GM12878 (cell line): ENCODE measurements around the gene CDH4. TPM values are rescaled to one million over a fixed set of nuclear protein-coding genes. Genes with fewer than 3 reads are reported as not detected.

ENCODE experiments used
- ATAC-seq: fragments of 200-7000 bp; cut with Tn5 transposase; 3 replicates; pipeline ENCODE4 v1.9.1; 2020; ENCODE audit warnings: mild to moderate bottlenecking, moderate library complexity
- BruUV-seq: library from RNA; stranded (reverse); fragments of 400-500 nt; replicated peaks from 2 replicates; lab custom pipeline; 2021; lab: Mats Ljungman, UMichigan
- CTCF ChIA-PET: fragments of 300-600 bp; sonication (Branson Sonifier 250); formaldehyde crosslinking; extraction: SDS; loops from one replicate; lab custom pipeline; 2021; ENCODE audit warnings: inconsistent platforms; lab: Yijun Ruan, JAX
- POLR2A ChIA-PET: fragments of 350-600 bp; formaldehyde crosslinking; extraction: SDS; loops from one replicate; lab custom pipeline; 2021; ENCODE audit warnings: inconsistent platforms; lab: Charles Lee
- RAD21 ChIA-PET: fragments of 300-600 bp; sonication (Branson Sonifier 250); formaldehyde crosslinking; loops from one replicate; lab custom pipeline; 2023; ENCODE audit warnings: antibody characterized with exemption; ENCODE audit not compliant: unreplicated experiment; lab: Charles Lee
- SMC1A ChIA-PET: fragments of 300-600 bp; sonication (Branson Sonifier 250); formaldehyde crosslinking; loops from one replicate; lab custom pipeline; 2023; ENCODE audit not compliant: unreplicated experiment, uncharacterized antibody; lab: Charles Lee
- DNase-seq: peaks from one replicate; pipeline ENCODE4 v3.0.0-alpha.2; 2011; ENCODE audit warnings: low read depth, low spot score
- FAIRE-seq: peaks from 3 replicates; lab custom pipeline; 2011; peaks lifted over from hg19 to GRCh38; lab: Jason Lieb, UNC
- H2AFZ ChIP-seq: 2 replicates; pipeline ENCODE4 v1.6.0; 2011; ENCODE audit warnings: low read depth, low read length, control low read depth; ENCODE audit not compliant: control insufficient read depth
- H3K27ac ChIP-seq: 2 replicates; pipeline ENCODE4 v1.5.1; 2011; ENCODE audit warnings: control low read depth; ENCODE audit not compliant: control insufficient read depth, insufficient read depth
- H3K27me3 ChIP-seq, 2 experiments: replicated peaks in 1 of 2; 2 replicates each; pipeline versions ENCODE4 v1.6.0 to v1.6.1; 2011; ENCODE audit warnings: low read length in 1 of 2; ENCODE audit not compliant: control insufficient read depth in 2 of 2, insufficient read depth in 2 of 2
- H3K36me3 ChIP-seq, 2 experiments: 2 replicates each; pipeline ENCODE4 v1.5.1; 2011; ENCODE audit warnings: low read length in 1 of 2; ENCODE audit not compliant: control insufficient read depth in 2 of 2, insufficient read depth in 2 of 2
- H3K4me1 ChIP-seq: 2 replicates; pipeline ENCODE4 v1.6.1; 2011; ENCODE audit warnings: mild to moderate bottlenecking, low read length, moderate library complexity, mixed read lengths; ENCODE audit not compliant: control insufficient read depth, insufficient read depth
- H3K4me2 ChIP-seq: 2 replicates; pipeline ENCODE4 v1.6.0; 2011; ENCODE audit warnings: control low read depth; ENCODE audit not compliant: control insufficient read depth, insufficient read depth
- H3K4me3 ChIP-seq: fragments of 200-600 bp; sonication (generic); 2 replicates; pipeline ENCODE4 v1.5.1; 2016
- H3K79me2 ChIP-seq: 2 replicates; pipeline ENCODE4 v1.6.0; 2011; ENCODE audit warnings: low read length; ENCODE audit not compliant: control insufficient read depth, insufficient read depth
- H3K9ac ChIP-seq: 2 replicates; pipeline ENCODE4 v1.8.0; 2011; ENCODE audit warnings: low read length, control low read depth, mixed read lengths; ENCODE audit not compliant: control insufficient read depth, insufficient read depth
- H3K9me3 ChIP-seq: replicated peaks from 3 replicates; pipeline ENCODE4 v1.5.1; 2011; ENCODE audit warnings: mild to moderate bottlenecking, low read length; ENCODE audit not compliant: control insufficient read depth, insufficient read depth
- H4K20me1 ChIP-seq: 2 replicates; pipeline ENCODE4 v1.6.0; 2011; ENCODE audit not compliant: control insufficient read depth, insufficient read depth
- CBX5 ChIP-seq: sonication (generic); IDR thresholded peaks from 2 replicates; pipeline ENCODE4 v1.6.1; 2016; ENCODE audit warnings: low read depth, moderate library complexity, mild to moderate bottlenecking, inconsistent platforms
- CHD1 ChIP-seq: IDR thresholded peaks from 2 replicates; pipeline ENCODE4 v1.6.1; 2012; ENCODE audit warnings: low read depth, low read length, improper control_type of control experiment
- EGR1 ChIP-seq, 2 experiments: IDR thresholded peaks; 1 replicate in 1 of 2; 2 replicates in 1 of 2; pipeline ENCODE4 v1.6.1; 2011 to 2012; ENCODE audit warnings: low read depth in 2 of 2, low read length in 2 of 2, borderline replicate concordance in 1 of 2, mild to moderate bottlenecking in 1 of 2, moderate library complexity in 1 of 2
- HDGF ChIP-seq: fragments of 450-650 bp; IDR thresholded peaks from 2 replicates; pipeline ENCODE4 v1.6.1; 2016; ENCODE audit warnings: antibody characterized with exemption
- HSF1 ChIP-seq: fragments of 150-350 bp; IDR thresholded peaks from 2 replicates; pipeline ENCODE4 v1.6.1; 2014; ENCODE audit warnings: mild to moderate bottlenecking, low read depth, low read length
- KLF5 ChIP-seq: fragments of 450-650 bp; IDR thresholded peaks from 2 replicates; pipeline ENCODE4 v1.6.1; 2014; ENCODE audit warnings: mild to moderate bottlenecking; ENCODE audit not compliant: partially characterized antibody
- LARP7 ChIP-seq: fragments of 450-650 bp; IDR thresholded peaks from 2 replicates; pipeline ENCODE4 v1.6.1; 2017; ENCODE audit warnings: mild to moderate bottlenecking
- MAX ChIP-seq: IDR thresholded peaks from 2 replicates; pipeline ENCODE4 v1.6.1; 2012; ENCODE audit warnings: low read depth, low read length, improper control_type of control experiment
- MTA2 ChIP-seq: fragments of 450-650 bp; IDR thresholded peaks from 2 replicates; pipeline ENCODE4 v1.6.1; 2016; ENCODE audit warnings: low read depth, mild to moderate bottlenecking, moderate library complexity
- NFYA ChIP-seq: IDR thresholded peaks from 2 replicates; pipeline ENCODE4 v1.6.1; 2011; ENCODE audit warnings: low read depth, mild to moderate bottlenecking, low read length, improper control_type of control experiment, borderline replicate concordance
- RB1 ChIP-seq: fragments of 450-650 bp; formaldehyde crosslinking; IDR thresholded peaks from 2 replicates; pipeline ENCODE4 v1.6.1; 2017; ENCODE audit warnings: mild to moderate bottlenecking, borderline replicate concordance
- SIX5 ChIP-seq: IDR thresholded peaks from 2 replicates; pipeline ENCODE4 v1.6.1; 2011; ENCODE audit warnings: mild to moderate bottlenecking, low read depth, low read length, moderate library complexity; ENCODE audit not compliant: severe bottlenecking
- SRF ChIP-seq, 2 experiments: IDR thresholded peaks; 2 replicates each; pipeline ENCODE4 v1.6.1; 2011; ENCODE audit warnings: low read depth in 2 of 2, low read length in 2 of 2, mild to moderate bottlenecking in 1 of 2, moderate library complexity in 1 of 2
- SUZ12 ChIP-seq: fragments of 200-600 bp; sonication (generic); IDR thresholded peaks from one replicate; pipeline ENCODE4 v1.6.1; 2018; ENCODE audit warnings: antibody characterized with exemption, mild to moderate bottlenecking; ENCODE audit not compliant: unreplicated experiment
- TBL1XR1 ChIP-seq: IDR thresholded peaks from 2 replicates; pipeline ENCODE4 v1.6.1; 2012; ENCODE audit warnings: low read depth, low read length, improper control_type of control experiment
- WGBS: methylation state at CpG from one replicate; pipeline ENCODE4 v1.1.6; 2016; ENCODE audit warnings: low lambda C conversion rate; ENCODE audit not compliant: insufficient replicate concordance, insufficient coverage; ENCODE audit errors: missing lambda C conversion rate; 5-methylcytosine and 5-hydroxymethylcytosine counted together
- in situ Hi-C: fragments of 300-500 bp; cut with MboI; formaldehyde crosslinking; loops from 9 replicates; pipeline ENCODE4 v1.14.3; 2018; ENCODE audit warnings: mixed read lengths
- intact Hi-C: fragments of 100-400 bp; cut with micrococcal nuclease; formaldehyde crosslinking; loops from one replicate; pipeline ENCODE4 v1.14.2; 2022; ENCODE audit not compliant: unreplicated experiment
- polyA plus RNA-seq, 11 experiments: library from polyadenylated mRNA; depleted of rRNA in 4 of 11; unstranded in 6 of 11; stranded (reverse) in 5 of 11; fragments of >200 nt; fragmentation: Nextera tagmentation in 4 of 11; fragmentation: Illumina TruSeq in 1 of 11; extraction: Ambion mirVana in 4 of 11; extraction: Trizol in 1 of 11; gene quantifications; 1 replicate in 1 of 11; 2 replicates in 10 of 11; pipeline versions ENCODE4 v1.2.1 to v1.2.3, GENCODE V29; 2011 to 2016; ENCODE audit warnings: inconsistent platforms in 2 of 11, missing spikeins in 2 of 11, low read depth in 1 of 11
- total RNA-seq, 4 experiments: library from RNA; depleted of rRNA in 3 of 4; stranded (reverse); fragments of >200 nt in 3 of 4; fragmentation: Illumina TruSeq in 1 of 4; extraction: Trizol in 1 of 4; gene quantifications; 2 replicates each; pipeline versions ENCODE4 v1.2.1 to v1.2.3, GENCODE V29; 2013 to 2021
- TF ChIP-seq, protein P1 (sequence below): fragments of 450-650 bp; IDR thresholded peaks from 2 replicates; pipeline ENCODE4 v1.6.1; 2016; ENCODE audit warnings: mild to moderate bottlenecking, moderate library complexity, borderline replicate concordance
- TF ChIP-seq, protein P2 (sequence below): IDR thresholded peaks from 2 replicates; pipeline ENCODE4 v1.6.1; 2012; ENCODE audit warnings: mild to moderate bottlenecking, low read depth, low read length

The CDH4 gene
- total and polyA plus RNA-seq, 10 of the 15 experiments (the other 5 are each of a cell fraction or from before 2014, with no cell fraction given) = not detected

DNA sequence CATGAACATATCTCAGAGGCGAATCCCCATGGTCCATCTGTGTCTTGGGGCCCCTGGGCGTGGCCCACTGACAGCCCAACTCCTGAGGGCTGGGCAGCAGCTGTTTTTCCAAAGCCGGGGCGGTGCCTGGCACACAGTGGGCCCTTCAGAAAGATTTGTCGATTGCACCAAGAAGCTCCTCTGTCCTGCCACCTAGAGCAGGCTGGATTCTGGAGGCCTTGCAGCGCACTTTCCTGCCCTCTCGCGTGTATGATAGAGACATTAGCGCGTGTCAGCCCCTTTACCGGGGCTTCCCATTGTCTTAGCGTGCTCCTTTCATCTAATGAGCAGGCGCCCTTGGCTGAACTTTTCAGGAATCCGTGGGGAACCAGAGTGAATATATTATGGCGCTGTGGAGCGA is 45.4 kb downstream of the CDH4 start:
- Histone ChIP-seq H3K4me1 (no peaks in the 10 kb centered on the region), H3K4me3 (no peak overlapping the region), H4K20me1 (no peaks in the 10 kb centered on the region), H3K9me3 (no peaks in the 10 kb centered on the region; the same call in 2 of the 3 replicates), H3K9ac (no peak overlapping the region), H2AFZ (no peak overlapping the region), H3K27me3 (no peaks in the 10 kb centered on the region), H3K79me2 (no peaks in the 10 kb centered on the region), H3K27ac (no peak overlapping the region), H3K36me3 (no peaks in the 10 kb centered on the region), H3K4me2 (no peak overlapping the region)
- FAIRE-seq (no peak), DNase-seq (no peak), ATAC-seq (no peak)
- in situ Hi-C loops = no loop called here
- ChIA-PET CTCF (no interaction called here), SMC1A (no interaction called here), RAD21 (no interaction called here), POLR2A (no interaction called here)
- 68% methylated on average over 16 of the region's 16 CpGs for WGBS
- intact Hi-C loops = no loop called here
- no TSS peak for BruUV-seq
- TF ChIP-seq MAX = no peak
- no peak for TF ChIP-seq SIX5
- TF ChIP-seq CBX5 = no peak
- TF ChIP-seq HSF1 = no peak
- TF ChIP-seq KLF5 = no peak
- no peak for TF ChIP-seq RB1
- TF ChIP-seq TBL1XR1 = no peak
- TF ChIP-seq, protein P1, sequence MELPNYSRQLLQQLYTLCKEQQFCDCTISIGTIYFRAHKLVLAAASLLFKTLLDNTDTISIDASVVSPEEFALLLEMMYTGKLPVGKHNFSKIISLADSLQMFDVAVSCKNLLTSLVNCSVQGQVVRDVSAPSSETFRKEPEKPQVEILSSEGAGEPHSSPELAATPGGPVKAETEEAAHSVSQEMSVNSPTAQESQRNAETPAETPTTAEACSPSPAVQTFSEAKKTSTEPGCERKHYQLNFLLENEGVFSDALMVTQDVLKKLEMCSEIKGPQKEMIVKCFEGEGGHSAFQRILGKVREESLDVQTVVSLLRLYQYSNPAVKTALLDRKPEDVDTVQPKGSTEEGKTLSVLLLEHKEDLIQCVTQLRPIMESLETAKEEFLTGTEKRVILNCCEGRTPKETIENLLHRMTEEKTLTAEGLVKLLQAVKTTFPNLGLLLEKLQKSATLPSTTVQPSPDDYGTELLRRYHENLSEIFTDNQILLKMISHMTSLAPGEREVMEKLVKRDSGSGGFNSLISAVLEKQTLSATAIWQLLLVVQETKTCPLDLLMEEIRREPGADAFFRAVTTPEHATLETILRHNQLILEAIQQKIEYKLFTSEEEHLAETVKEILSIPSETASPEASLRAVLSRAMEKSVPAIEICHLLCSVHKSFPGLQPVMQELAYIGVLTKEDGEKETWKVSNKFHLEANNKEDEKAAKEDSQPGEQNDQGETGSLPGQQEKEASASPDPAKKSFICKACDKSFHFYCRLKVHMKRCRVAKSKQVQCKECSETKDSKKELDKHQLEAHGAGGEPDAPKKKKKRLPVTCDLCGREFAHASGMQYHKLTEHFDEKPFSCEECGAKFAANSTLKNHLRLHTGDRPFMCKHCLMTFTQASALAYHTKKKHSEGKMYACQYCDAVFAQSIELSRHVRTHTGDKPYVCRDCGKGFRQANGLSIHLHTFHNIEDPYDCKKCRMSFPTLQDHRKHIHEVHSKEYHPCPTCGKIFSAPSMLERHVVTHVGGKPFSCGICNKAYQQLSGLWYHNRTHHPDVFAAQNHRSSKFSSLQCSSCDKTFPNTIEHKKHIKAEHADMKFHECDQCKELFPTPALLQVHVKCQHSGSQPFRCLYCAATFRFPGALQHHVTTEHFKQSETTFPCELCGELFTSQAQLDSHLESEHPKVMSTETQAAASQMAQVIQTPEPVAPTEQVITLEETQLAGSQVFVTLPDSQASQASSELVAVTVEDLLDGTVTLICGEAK = no peak
- TF ChIP-seq, protein P2, sequence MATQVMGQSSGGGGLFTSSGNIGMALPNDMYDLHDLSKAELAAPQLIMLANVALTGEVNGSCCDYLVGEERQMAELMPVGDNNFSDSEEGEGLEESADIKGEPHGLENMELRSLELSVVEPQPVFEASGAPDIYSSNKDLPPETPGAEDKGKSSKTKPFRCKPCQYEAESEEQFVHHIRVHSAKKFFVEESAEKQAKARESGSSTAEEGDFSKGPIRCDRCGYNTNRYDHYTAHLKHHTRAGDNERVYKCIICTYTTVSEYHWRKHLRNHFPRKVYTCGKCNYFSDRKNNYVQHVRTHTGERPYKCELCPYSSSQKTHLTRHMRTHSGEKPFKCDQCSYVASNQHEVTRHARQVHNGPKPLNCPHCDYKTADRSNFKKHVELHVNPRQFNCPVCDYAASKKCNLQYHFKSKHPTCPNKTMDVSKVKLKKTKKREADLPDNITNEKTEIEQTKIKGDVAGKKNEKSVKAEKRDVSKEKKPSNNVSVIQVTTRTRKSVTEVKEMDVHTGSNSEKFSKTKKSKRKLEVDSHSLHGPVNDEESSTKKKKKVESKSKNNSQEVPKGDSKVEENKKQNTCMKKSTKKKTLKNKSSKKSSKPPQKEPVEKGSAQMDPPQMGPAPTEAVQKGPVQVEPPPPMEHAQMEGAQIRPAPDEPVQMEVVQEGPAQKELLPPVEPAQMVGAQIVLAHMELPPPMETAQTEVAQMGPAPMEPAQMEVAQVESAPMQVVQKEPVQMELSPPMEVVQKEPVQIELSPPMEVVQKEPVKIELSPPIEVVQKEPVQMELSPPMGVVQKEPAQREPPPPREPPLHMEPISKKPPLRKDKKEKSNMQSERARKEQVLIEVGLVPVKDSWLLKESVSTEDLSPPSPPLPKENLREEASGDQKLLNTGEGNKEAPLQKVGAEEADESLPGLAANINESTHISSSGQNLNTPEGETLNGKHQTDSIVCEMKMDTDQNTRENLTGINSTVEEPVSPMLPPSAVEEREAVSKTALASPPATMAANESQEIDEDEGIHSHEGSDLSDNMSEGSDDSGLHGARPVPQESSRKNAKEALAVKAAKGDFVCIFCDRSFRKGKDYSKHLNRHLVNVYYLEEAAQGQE = no peak
- TF ChIP-seq NFYA = no peak
- TF ChIP-seq LARP7 = no peak
- TF ChIP-seq SUZ12 = no peak
- TF ChIP-seq SRF (IDR thresholded peaks at IDR 0.05; ENCODE audit: low read depth in 2 of 2, low read length in 2 of 2) = no peak
- no peak for TF ChIP-seq EGR1 (IDR thresholded peaks at IDR 0.05; ENCODE audit: borderline replicate concordance in 1 of 2, low read depth in 2 of 2, low read length in 2 of 2)
- TF ChIP-seq MTA2 = no peak
- no peak for TF ChIP-seq HDGF
- TF ChIP-seq CHD1 = no peak
